ENCODE results near the gene ANKRD33B. TPM values are rescaled to one million over a fixed set of nuclear protein-coding genes. Genes with fewer than 3 reads are reported as not detected.

ANKRD33B gene
- total and polyA plus RNA-seq, 2 experiments from 2014 or later = 1.5 to 2.0 TPM

- Histone ChIP-seq H3K4me1 (ENCODE audit: insufficient read depth) (peaks cover 7% of the 10 kb centered on the region), H3K4me2 (peak overlapping the region; percentile 56), H3K27me3 (no peaks in the 10 kb centered on the region), H3K36me3 (replicated peaks; ENCODE audit: insufficient read depth, low read depth) (no peaks in the 10 kb centered on the region), H3K79me2 (no peaks in the 10 kb centered on the region), H3K9me2 (replicated peaks; ENCODE audit: insufficient read depth) (no peaks in the 10 kb centered on the region), H2AFZ (no peak overlapping the region), H3K27ac (no peak overlapping the region), H3K9me3 (ENCODE audit: low read depth) (no peaks in the 10 kb centered on the region), H3K4me3 (no peak overlapping the region), H4K20me1 (ENCODE audit: insufficient read depth, poor library complexity, severe bottlenecking) (no peaks in the 10 kb centered on the region)
- WGBS (ENCODE audit: low lambda C conversion rate, missing lambda C conversion rate) = 11% methylated on average over 4 of the region's 17 CpGs
- DNase-seq (ENCODE audit: low spot score) = no peak
- TF ChIP-seq EZH2phosphoT487 (IDR thresholded peaks at IDR 0.05; ENCODE audit: low read depth, severe bottlenecking, unreplicated experiment) = no peak
- no peak for TF ChIP-seq EZH2 (IDR thresholded peaks at IDR 0.05; ENCODE audit: borderline replicate concordance)
- TF ChIP-seq CTCF (IDR thresholded peaks at IDR 0.05; ENCODE audit: poor library complexity) = no peak
Observed at GRCh38 chr5:10533226-10533625, 30.6 kb upstream of the ANKRD33B start.

- 85% methylated on average over 23 of the region's 23 CpGs for WGBS (ENCODE audit: low lambda C conversion rate, missing lambda C conversion rate)
- TF ChIP-seq EZH2 (IDR thresholded peaks at IDR 0.05; ENCODE audit: borderline replicate concordance) (no peak), EZH2phosphoT487 (IDR thresholded peaks at IDR 0.05; ENCODE audit: low read depth, severe bottlenecking, unreplicated experiment) (no peak), CTCF (IDR thresholded peaks at IDR 0.05; ENCODE audit: poor library complexity) (no peak)
- no peaks in the 10 kb centered on the region for H3K79me2 ChIP-seq
- H3K27me3 ChIP-seq = no peaks in the 10 kb centered on the region
- H4K20me1 ChIP-seq (ENCODE audit: insufficient read depth, poor library complexity, severe bottlenecking) = no peaks in the 10 kb centered on the region
- H3K4me1 ChIP-seq (ENCODE audit: insufficient read depth) = peaks cover 7% of the 10 kb centered on the region
- H2AFZ ChIP-seq = no peak overlapping the region
- no peak overlapping the region for H3K4me2 ChIP-seq
- no peaks in the 10 kb centered on the region for H3K9me2 ChIP-seq (replicated peaks; ENCODE audit: insufficient read depth)
- no peaks in the 10 kb centered on the region for H3K36me3 ChIP-seq (replicated peaks; ENCODE audit: insufficient read depth, low read depth)
- DNase-seq (ENCODE audit: low spot score) = no peak
- H3K9me3 ChIP-seq (ENCODE audit: low read depth) = no peaks in the 10 kb centered on the region
- H3K4me3 ChIP-seq = no peak overlapping the region
- no peak overlapping the region for H3K27ac ChIP-seq
Observed at GRCh38 chr5:10534561-10535530, 29.0 kb upstream of the ANKRD33B start.

GRCh38 chr5:10536511-10536910 is 27.4 kb upstream of the ANKRD33B start:
- Histone ChIP-seq H3K27me3 (no peaks in the 10 kb centered on the region), H3K4me1 (ENCODE audit: insufficient read depth) (peaks cover 7% of the 10 kb centered on the region), H3K27ac (no peak overlapping the region), H4K20me1 (ENCODE audit: insufficient read depth, poor library complexity, severe bottlenecking) (no peaks in the 10 kb centered on the region), H3K79me2 (no peaks in the 10 kb centered on the region), H3K4me3 (no peak overlapping the region), H3K36me3 (replicated peaks; ENCODE audit: insufficient read depth, low read depth) (no peaks in the 10 kb centered on the region), H2AFZ (no peak overlapping the region), H3K9me3 (ENCODE audit: low read depth) (no peaks in the 10 kb centered on the region), H3K9me2 (replicated peaks; ENCODE audit: insufficient read depth) (no peaks in the 10 kb centered on the region), H3K4me2 (no peak overlapping the region)
- no peak for DNase-seq (ENCODE audit: low spot score)
- WGBS (ENCODE audit: low lambda C conversion rate, missing lambda C conversion rate) = 66% methylated on average over 3 of the region's 3 CpGs
- TF ChIP-seq EZH2 (IDR thresholded peaks at IDR 0.05; ENCODE audit: borderline replicate concordance) (no peak), CTCF (IDR thresholded peaks at IDR 0.05; ENCODE audit: poor library complexity) (no peak), EZH2phosphoT487 (IDR thresholded peaks at IDR 0.05; ENCODE audit: low read depth, severe bottlenecking, unreplicated experiment) (no peak)
